Lower leg skin (tissue), 3 donors: ENCODE data around the gene PRPS1.

Source experiments
- POLR2A ChIP-seq, 2 donors: fragments of 450-650 bp; IDR thresholded peaks; one replicate each; pipeline ENCODE4 v1.6.1; 2016 to 2017; ENCODE audit warnings: antibody characterized with exemption in 2 of 2, mild to moderate bottlenecking in 1 of 2, moderate library complexity in 1 of 2
- TF ChIP-seq, protein P1 (sequence below), 3 donors: fragments of 450-650 bp; IDR thresholded peaks; one replicate each; pipeline ENCODE4 v1.5.1; 2016; ENCODE audit warnings: antibody characterized with exemption in 3 of 3, mild to moderate bottlenecking in 3 of 3, moderate library complexity in 2 of 3

- TF ChIP-seq, protein P1, sequence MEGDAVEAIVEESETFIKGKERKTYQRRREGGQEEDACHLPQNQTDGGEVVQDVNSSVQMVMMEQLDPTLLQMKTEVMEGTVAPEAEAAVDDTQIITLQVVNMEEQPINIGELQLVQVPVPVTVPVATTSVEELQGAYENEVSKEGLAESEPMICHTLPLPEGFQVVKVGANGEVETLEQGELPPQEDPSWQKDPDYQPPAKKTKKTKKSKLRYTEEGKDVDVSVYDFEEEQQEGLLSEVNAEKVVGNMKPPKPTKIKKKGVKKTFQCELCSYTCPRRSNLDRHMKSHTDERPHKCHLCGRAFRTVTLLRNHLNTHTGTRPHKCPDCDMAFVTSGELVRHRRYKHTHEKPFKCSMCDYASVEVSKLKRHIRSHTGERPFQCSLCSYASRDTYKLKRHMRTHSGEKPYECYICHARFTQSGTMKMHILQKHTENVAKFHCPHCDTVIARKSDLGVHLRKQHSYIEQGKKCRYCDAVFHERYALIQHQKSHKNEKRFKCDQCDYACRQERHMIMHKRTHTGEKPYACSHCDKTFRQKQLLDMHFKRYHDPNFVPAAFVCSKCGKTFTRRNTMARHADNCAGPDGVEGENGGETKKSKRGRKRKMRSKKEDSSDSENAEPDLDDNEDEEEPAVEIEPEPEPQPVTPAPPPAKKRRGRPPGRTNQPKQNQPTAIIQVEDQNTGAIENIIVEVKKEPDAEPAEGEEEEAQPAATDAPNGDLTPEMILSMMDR (IDR thresholded peaks at IDR 0.05) = no peak
- no peak for TF ChIP-seq POLR2A (IDR thresholded peaks at IDR 0.05)
Measured at GRCh38 chrX:107629540-107629909, 1.2 kb downstream of the PRPS1 start.
